Measurements from ENCODE around the gene CARD6. TPM values are rescaled to one million over a fixed set of nuclear protein-coding genes. Genes with fewer than 3 reads are reported as not detected.
"Not testable (repeated sequence)": the region's sequence is repeated elsewhere in the genome, so short reads cannot be mapped to it uniquely, and the experiment has no call there.

CARD6 gene
- total and polyA plus RNA-seq, 2 experiments from 2014 or later: 1.4 to 5.5 TPM

DNA sequence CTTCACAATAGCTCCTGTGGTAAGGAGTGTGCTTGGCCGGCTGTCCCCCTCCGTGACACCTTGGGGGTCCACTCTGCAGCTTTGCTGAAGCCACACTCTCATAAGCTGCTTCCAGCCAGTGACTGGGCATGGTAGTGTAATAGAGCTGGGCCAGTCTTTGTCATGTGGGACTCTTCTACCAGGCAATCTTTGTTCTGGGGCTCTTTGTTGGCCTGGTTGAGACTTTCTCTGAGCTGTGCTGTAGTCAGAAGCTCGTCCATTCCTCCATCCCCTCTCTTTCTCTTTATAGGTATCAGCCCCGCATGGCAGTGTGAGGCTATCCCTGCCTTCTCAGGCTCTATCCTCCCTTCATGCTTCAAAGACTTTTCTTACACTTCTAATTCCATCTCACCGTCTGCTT, 25.7 kb downstream of the CARD6 start:
- WGBS (ENCODE audit: low lambda C conversion rate, missing lambda C conversion rate): 67% methylated on average over 5 of the region's 5 CpGs
- Histone ChIP-seq H3K36me3 (replicated peaks; ENCODE audit: insufficient read depth, low read depth) (no peaks in the 10 kb centered on the region), H3K79me2 (no peaks in the 10 kb centered on the region), H3K9me2 (replicated peaks; ENCODE audit: insufficient read depth) (no peaks in the 10 kb centered on the region), H3K27ac (no peak overlapping the region), H3K4me3 (no peak overlapping the region), H3K9me3 (ENCODE audit: low read depth) (no peaks in the 10 kb centered on the region), H3K4me1 (ENCODE audit: insufficient read depth) (no peaks in the 10 kb centered on the region), H3K27me3 (no peaks in the 10 kb centered on the region), H4K20me1 (ENCODE audit: insufficient read depth, poor library complexity, severe bottlenecking) (no peaks in the 10 kb centered on the region), H3K4me2 (no peak overlapping the region), H2AFZ (no peak overlapping the region)
- TF ChIP-seq EZH2 (IDR thresholded peaks at IDR 0.05; ENCODE audit: borderline replicate concordance): no peak
- TF ChIP-seq, protein P1, sequence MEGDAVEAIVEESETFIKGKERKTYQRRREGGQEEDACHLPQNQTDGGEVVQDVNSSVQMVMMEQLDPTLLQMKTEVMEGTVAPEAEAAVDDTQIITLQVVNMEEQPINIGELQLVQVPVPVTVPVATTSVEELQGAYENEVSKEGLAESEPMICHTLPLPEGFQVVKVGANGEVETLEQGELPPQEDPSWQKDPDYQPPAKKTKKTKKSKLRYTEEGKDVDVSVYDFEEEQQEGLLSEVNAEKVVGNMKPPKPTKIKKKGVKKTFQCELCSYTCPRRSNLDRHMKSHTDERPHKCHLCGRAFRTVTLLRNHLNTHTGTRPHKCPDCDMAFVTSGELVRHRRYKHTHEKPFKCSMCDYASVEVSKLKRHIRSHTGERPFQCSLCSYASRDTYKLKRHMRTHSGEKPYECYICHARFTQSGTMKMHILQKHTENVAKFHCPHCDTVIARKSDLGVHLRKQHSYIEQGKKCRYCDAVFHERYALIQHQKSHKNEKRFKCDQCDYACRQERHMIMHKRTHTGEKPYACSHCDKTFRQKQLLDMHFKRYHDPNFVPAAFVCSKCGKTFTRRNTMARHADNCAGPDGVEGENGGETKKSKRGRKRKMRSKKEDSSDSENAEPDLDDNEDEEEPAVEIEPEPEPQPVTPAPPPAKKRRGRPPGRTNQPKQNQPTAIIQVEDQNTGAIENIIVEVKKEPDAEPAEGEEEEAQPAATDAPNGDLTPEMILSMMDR (IDR thresholded peaks at IDR 0.05; ENCODE audit: poor library complexity): no peak
- no peak for TF ChIP-seq EZH2phosphoT487 (IDR thresholded peaks at IDR 0.05; ENCODE audit: low read depth, severe bottlenecking, unreplicated experiment)
- DNase-seq (ENCODE audit: low spot score): no peak

DNA sequence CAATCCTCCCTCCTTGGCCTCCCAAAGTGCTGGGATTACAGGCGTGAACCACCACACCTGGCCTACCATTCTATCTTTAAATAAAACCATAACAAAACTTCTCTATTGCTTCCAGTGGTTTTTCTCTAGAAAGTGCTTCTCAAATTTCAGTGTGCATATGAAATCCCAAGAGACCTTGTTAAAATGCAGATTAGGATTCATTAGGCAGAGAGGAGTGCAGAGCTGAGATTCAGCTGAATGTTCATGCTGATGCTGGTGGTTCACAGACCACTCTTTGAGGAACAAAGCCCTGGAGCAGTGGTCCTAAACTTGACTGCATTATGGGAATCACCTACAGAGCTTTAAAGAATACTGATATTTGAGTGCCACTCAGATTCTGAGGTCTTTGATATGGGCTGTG, 28.2 kb downstream of the CARD6 start:
- Histone ChIP-seq H3K4me2 (no peak overlapping the region), H4K20me1 (ENCODE audit: insufficient read depth, poor library complexity, severe bottlenecking) (no peaks in the 10 kb centered on the region), H3K9me3 (ENCODE audit: low read depth) (no peaks in the 10 kb centered on the region), H3K9me2 (replicated peaks; ENCODE audit: insufficient read depth) (no peaks in the 10 kb centered on the region), H3K4me1 (ENCODE audit: insufficient read depth) (no peaks in the 10 kb centered on the region), H3K36me3 (replicated peaks; ENCODE audit: insufficient read depth, low read depth) (no peaks in the 10 kb centered on the region), H3K79me2 (no peaks in the 10 kb centered on the region), H3K4me3 (no peak overlapping the region), H3K27me3 (no peaks in the 10 kb centered on the region), H3K27ac (no peak overlapping the region), H2AFZ (no peak overlapping the region)
- TF ChIP-seq, protein P1 (IDR thresholded peaks at IDR 0.05; ENCODE audit: poor library complexity): no peak
- DNase-seq (ENCODE audit: low spot score): no peak
- WGBS (ENCODE audit: low lambda C conversion rate, missing lambda C conversion rate): 76% methylated on average over 1 of the region's 1 CpG

DNA sequence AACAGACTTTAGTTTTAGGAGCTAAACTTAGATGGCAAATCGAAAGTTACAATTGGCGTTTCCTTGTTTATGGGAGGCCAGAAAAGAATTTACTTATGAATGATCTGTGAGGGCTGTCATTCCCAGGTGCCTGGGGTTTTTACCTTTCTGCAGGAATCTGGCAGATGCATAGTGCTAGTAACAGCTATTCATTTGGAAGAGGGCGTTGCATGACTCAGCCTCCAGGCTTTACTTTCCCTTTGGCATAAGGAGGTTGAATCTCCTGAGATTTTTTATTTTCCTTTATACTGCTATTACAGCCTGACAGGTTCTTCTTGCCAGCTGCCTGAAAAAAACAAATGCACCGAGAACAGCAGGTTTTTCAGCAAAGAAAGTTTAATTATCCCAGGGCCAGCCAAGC, 30.0 kb downstream of the CARD6 start:
- 77% methylated on average over 4 of the region's 4 CpGs for WGBS (ENCODE audit: low lambda C conversion rate, missing lambda C conversion rate)
- Histone ChIP-seq H3K27me3 (no peaks in the 10 kb centered on the region), H3K4me1 (ENCODE audit: insufficient read depth) (no peaks in the 10 kb centered on the region), H3K4me3 (no peak overlapping the region), H3K79me2 (no peaks in the 10 kb centered on the region), H4K20me1 (ENCODE audit: insufficient read depth, poor library complexity, severe bottlenecking) (no peaks in the 10 kb centered on the region), H2AFZ (no peak overlapping the region), H3K9me3 (ENCODE audit: low read depth) (no peaks in the 10 kb centered on the region), H3K36me3 (replicated peaks; ENCODE audit: insufficient read depth, low read depth) (no peaks in the 10 kb centered on the region), H3K4me2 (no peak overlapping the region), H3K27ac (no peak overlapping the region), H3K9me2 (replicated peaks; ENCODE audit: insufficient read depth) (no peaks in the 10 kb centered on the region)
- DNase-seq (ENCODE audit: low spot score): no peak
- TF ChIP-seq EZH2 (IDR thresholded peaks at IDR 0.05; ENCODE audit: borderline replicate concordance) (no peak), EZH2phosphoT487 (IDR thresholded peaks at IDR 0.05; ENCODE audit: low read depth, severe bottlenecking, unreplicated experiment) (no peak)
- TF ChIP-seq, protein P1 (IDR thresholded peaks at IDR 0.05; ENCODE audit: poor library complexity): no peak

DNA sequence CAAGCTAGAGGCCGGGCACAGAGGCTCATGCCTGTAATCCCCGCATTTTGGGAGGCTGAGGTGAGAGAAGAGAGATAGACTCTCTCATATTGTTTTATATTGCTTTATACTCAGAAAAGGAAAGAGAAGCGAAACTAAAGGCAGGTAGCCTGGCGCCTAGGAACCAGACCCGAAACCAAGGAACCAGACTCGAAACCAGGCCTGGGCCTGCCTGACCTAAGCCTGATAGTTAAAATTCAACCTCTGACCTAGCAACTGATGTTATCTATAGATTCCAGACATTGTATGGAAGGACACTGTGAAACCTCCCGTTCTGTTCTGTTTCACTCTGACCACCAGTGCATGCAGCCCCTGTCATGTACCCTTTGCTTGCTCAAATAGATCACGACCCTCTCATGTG, 31.1 kb downstream of the CARD6 start:
- H3K27ac ChIP-seq; H3K4me3 ChIP-seq; DNase-seq (ENCODE audit: low spot score); H3K9me2 ChIP-seq (replicated peaks; ENCODE audit: insufficient read depth); H2AFZ ChIP-seq; H3K27me3 ChIP-seq; H3K79me2 ChIP-seq; H3K4me2 ChIP-seq; H3K9me3 ChIP-seq (ENCODE audit: low read depth); H3K36me3 ChIP-seq (replicated peaks; ENCODE audit: insufficient read depth, low read depth); H4K20me1 ChIP-seq (ENCODE audit: insufficient read depth, poor library complexity, severe bottlenecking); H3K4me1 ChIP-seq (ENCODE audit: insufficient read depth): not testable (repeated sequence)
- 90% methylated on average over 8 of the region's 8 CpGs for WGBS (ENCODE audit: low lambda C conversion rate, missing lambda C conversion rate)

Data from hepatocyte (in vitro differentiated cells).